GM18511 (cell line): ENCODE results near the gene NFKBIE.

ENCODE experiments used
- ATAC-seq: cut with Tn5 transposase; IDR thresholded peaks from one replicate; pipeline ENCODE4 v1.9.1; 2021; ENCODE audit warnings: mild to moderate bottlenecking, moderate library complexity; ENCODE audit not compliant: unreplicated experiment

NFKBIE gene

GRCh38 chr6:44297063-44298038 lies 32.0 kb upstream of the NFKBIE start:
- ATAC-seq = no peak

- ATAC-seq = no peak
Observed at GRCh38 chr6:44294832-44295791, 29.8 kb upstream of the NFKBIE start.

- ATAC-seq = no peak
Observed at GRCh38 chr6:44292661-44293365, 27.5 kb upstream of the NFKBIE start.

GRCh38 chr6:44291841-44292240 lies 26.5 kb upstream of the NFKBIE start:
- ATAC-seq = no peak

GRCh38 chr6:44289726-44290260 lies 24.4 kb upstream of the NFKBIE start:
- ATAC-seq = no peak

- ATAC-seq = no peak
Observed at GRCh38 chr6:44286747-44287146, 21.4 kb upstream of the NFKBIE start.

GRCh38 chr6:44286285-44286565 lies 20.9 kb upstream of the NFKBIE start:
- no peak for ATAC-seq

- no peak for ATAC-seq
Observed at GRCh38 chr6:44285552-44286284, 20.4 kb upstream of the NFKBIE start.

- no peak for ATAC-seq
Observed at GRCh38 chr6:44284867-44285266, 19.5 kb upstream of the NFKBIE start.

- ATAC-seq = no peak
Observed at GRCh38 chr6:44284121-44284520, 18.8 kb upstream of the NFKBIE start.

GRCh38 chr6:44278774-44279697 lies 13.7 kb upstream of the NFKBIE start:
- ATAC-seq = no peak

GRCh38 chr6:44278315-44278714 lies 13.0 kb upstream of the NFKBIE start:
- ATAC-seq = no peak

- no peak for ATAC-seq
Observed at GRCh38 chr6:44277763-44278162, 12.4 kb upstream of the NFKBIE start.

- ATAC-seq = no peak
Observed at GRCh38 chr6:44276667-44277640, 11.6 kb upstream of the NFKBIE start.

GRCh38 chr6:44275749-44276648 lies 10.6 kb upstream of the NFKBIE start:
- ATAC-seq = no peak

GRCh38 chr6:44275271-44275748 lies 10.0 kb upstream of the NFKBIE start:
- no peak for ATAC-seq

- ATAC-seq = no peak
Observed at GRCh38 chr6:44273617-44274016, 8.3 kb upstream of the NFKBIE start.
